K562 (cell line): ENCODE data around the gene G6PC1. TPM values are rescaled to one million over a fixed set of nuclear protein-coding genes. Genes with fewer than 3 reads are reported as not detected.
A peak's percentile ranks its signal among the peaks of the same experiment; 100 is the strongest.

Source experiments
- DIDO1 ChIP-seq: fragments of 450-650 bp; IDR thresholded peaks from 2 replicates; pipeline ENCODE4 v1.6.1; 2016; ENCODE audit warnings: low read depth, missing biosample characterization, missing genetic modification characterization
- DPF2 ChIP-seq: fragments of 450-650 bp; IDR thresholded peaks from 2 replicates; pipeline ENCODE4 v1.6.1; 2016
- ETS1 ChIP-seq: conservative IDR thresholded peaks from 2 replicates; pipeline ENCODE4 v1.6.1; 2011; ENCODE audit warnings: low read depth, mild to moderate bottlenecking, low read length; ENCODE audit not compliant: control insufficient read depth
- JUND ChIP-seq, 2 experiments: IDR thresholded peaks; 2 replicates in 1 of 2; 3 replicates in 1 of 2; pipeline ENCODE4 v1.6.1; 2011; ENCODE audit warnings: borderline replicate concordance in 2 of 2, low read depth in 2 of 2, low read length in 2 of 2, improper control_type of control experiment in 1 of 2, missing biosample characterization in 1 of 2, missing genetic modification characterization in 1 of 2, missing genetic modification reagents in 1 of 2
- PHF8 ChIP-seq: fragments of 200-600 bp; sonication (generic); IDR thresholded peaks from 2 replicates; pipeline ENCODE4 v1.6.1; 2012; ENCODE audit warnings: mixed run types, mild to moderate bottlenecking, inconsistent platforms, low read length, moderate library complexity, borderline replicate concordance
- PKNOX1 ChIP-seq: fragments of 450-650 bp; IDR thresholded peaks from 2 replicates; pipeline ENCODE4 v1.6.1; 2016
- POLR2B ChIP-seq: fragments of 450-650 bp; IDR thresholded peaks from 2 replicates; pipeline ENCODE4 v1.6.1; 2018; ENCODE audit warnings: low read depth; ENCODE audit not compliant: partially characterized antibody
- POLR3G ChIP-seq: IDR thresholded peaks from 2 replicates; pipeline ENCODE4 v1.6.1; 2011; ENCODE audit not compliant: insufficient read length, insufficient replicate concordance; ENCODE audit errors: extremely low read depth
- PTRF ChIP-seq: fragments of 450-650 bp; IDR thresholded peaks from 2 replicates; pipeline ENCODE4 v1.6.1; 2016; ENCODE audit warnings: mild to moderate bottlenecking, missing genetic modification characterization, missing compliant biosample characterization
- SMAD4 ChIP-seq: fragments of 250-450 bp; sonication (Bioruptor Pico); conservative IDR thresholded peaks from 2 replicates; pipeline ENCODE4 v1.8.0; 2021; ENCODE audit warnings: inconsistent platforms, mild to moderate bottlenecking, moderate library complexity
- STAT5A ChIP-seq: IDR thresholded peaks from 2 replicates; pipeline ENCODE4 v1.6.1; 2012; ENCODE audit warnings: low read length, inconsistent platforms, borderline replicate concordance
- TRIM28 ChIP-seq: fragments of 450-650 bp; IDR thresholded peaks from 2 replicates; pipeline ENCODE4 v1.6.1; 2017
- ZBTB1 ChIP-seq: sonication (generic); formaldehyde crosslinking; IDR thresholded peaks from 2 replicates; pipeline ENCODE4 v1.8.1; 2023; ENCODE audit warnings: missing genetic modification reagents, low read depth, mild to moderate bottlenecking, borderline replicate concordance
- ZBTB40 ChIP-seq, 2 experiments: fragments of 450-650 bp in 1 of 2; sonication (generic) in 1 of 2; formaldehyde crosslinking in 1 of 2; IDR thresholded peaks; 2 replicates each; pipeline versions ENCODE4 v1.7.1 to v1.9.0; 2016 to 2022; ENCODE audit warnings: inconsistent platforms in 1 of 2, mild to moderate bottlenecking in 1 of 2, missing genetic modification reagents in 1 of 2
- ZSCAN29 ChIP-seq: fragments of 450-650 bp; IDR thresholded peaks from 2 replicates; pipeline ENCODE4 v1.6.1; 2017
- polyA plus RNA-seq, 8 experiments: library from polyadenylated mRNA; depleted of rRNA in 4 of 8; stranded (reverse) in 5 of 8; unstranded in 3 of 8; fragments of >200 nt; fragmentation: Nextera tagmentation in 2 of 8; fragmentation: Illumina TruSeq in 1 of 8; extraction: Ambion mirVana in 2 of 8; extraction: Trizol in 1 of 8; gene quantifications; 2 replicates each; pipeline versions ENCODE4 v1.2.1 to v1.2.3, GENCODE V29; 2011 to 2014; ENCODE audit warnings: inconsistent platforms in 1 of 8, missing spikeins in 1 of 8
- total RNA-seq, 7 experiments: library from RNA; depleted of rRNA in 6 of 7; stranded (reverse); fragments of >200 nt in 6 of 7; fragmentation: Illumina TruSeq in 2 of 7; extraction: Trizol in 2 of 7; gene quantifications; 2 replicates each; pipeline versions ENCODE4 v1.2.1 to v1.2.3, GENCODE V29; 2011 to 2021; ENCODE audit warnings: low replicate concordance in 1 of 7

The G6PC1 gene
- total and polyA plus RNA-seq, 9 of the 15 experiments (the other 6 are each of a cell fraction or from before 2014, with no cell fraction given), result not detected

GRCh38 chr17:42928714-42929496 is 28.3 kb downstream of the G6PC1 start (continued):
- TF ChIP-seq ZBTB40 (IDR thresholded peaks at IDR 0.05) (peak; percentile 38; the same call in 1 of the 2 replicates), ZBTB40 (CRISPR knock-in tag; IDR thresholded peaks at IDR 0.05) (no peak), ZSCAN29 (no peak), DIDO1 (tag) (no peak), PHF8 (peak; percentile 34; the same call in 1 of the 2 replicates), JUND (IDR thresholded peaks at IDR 0.05; ENCODE audit: borderline replicate concordance, low read depth, low read length) (peak; percentile 85), JUND (tag; IDR thresholded peaks at IDR 0.05; ENCODE audit: borderline replicate concordance, low read depth, low read length) (peak; percentile 68; the same call in 2 of the 3 replicates), PTRF (tag) (no peak), TRIM28 (no peak), POLR3G (no peak), ETS1 (no peak), PKNOX1 (peak; percentile 8), STAT5A (peak; percentile 48), SMAD4 (peak; percentile 40; the same call in 1 of the 2 replicates), POLR2B (no peak), DPF2 (peak; percentile 91), ZBTB1 (CRISPR knock-in tag) (no peak)
